ENCODE data around the gene SIK3.

The SIK3 gene

DNA sequence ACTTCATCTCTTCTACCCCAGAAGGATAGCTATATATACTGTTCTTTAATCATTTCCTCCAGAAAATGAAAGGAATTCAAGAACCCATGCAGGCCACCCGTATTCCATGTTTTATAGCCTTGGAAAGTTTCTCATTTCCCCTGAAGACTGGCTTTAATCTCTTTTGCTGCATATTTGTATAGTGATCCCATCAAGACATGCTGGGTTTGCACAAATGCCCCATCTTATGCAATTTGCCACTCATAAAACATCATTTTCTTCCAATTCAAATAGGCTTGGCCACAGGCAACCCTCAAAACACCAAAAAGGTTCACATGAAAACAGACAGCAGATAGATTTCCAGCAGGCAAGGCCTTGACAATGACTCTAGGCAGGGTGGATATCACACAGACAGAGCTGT, 232.5 kb downstream of the SIK3 start:
- H3K4me3 ChIP-seq (ENCODE audit: low read depth, low read length) = no peak overlapping the region
- TF ChIP-seq POLR2A (IDR thresholded peaks at IDR 0.05; ENCODE audit: extremely low read depth, insufficient read length) = no peak
- TF ChIP-seq, protein P1, sequence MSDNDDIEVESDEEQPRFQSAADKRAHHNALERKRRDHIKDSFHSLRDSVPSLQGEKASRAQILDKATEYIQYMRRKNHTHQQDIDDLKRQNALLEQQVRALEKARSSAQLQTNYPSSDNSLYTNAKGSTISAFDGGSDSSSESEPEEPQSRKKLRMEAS (IDR thresholded peaks at IDR 0.05; ENCODE audit: low read depth, low read length) = no peak
- TF ChIP-seq, protein P2, sequence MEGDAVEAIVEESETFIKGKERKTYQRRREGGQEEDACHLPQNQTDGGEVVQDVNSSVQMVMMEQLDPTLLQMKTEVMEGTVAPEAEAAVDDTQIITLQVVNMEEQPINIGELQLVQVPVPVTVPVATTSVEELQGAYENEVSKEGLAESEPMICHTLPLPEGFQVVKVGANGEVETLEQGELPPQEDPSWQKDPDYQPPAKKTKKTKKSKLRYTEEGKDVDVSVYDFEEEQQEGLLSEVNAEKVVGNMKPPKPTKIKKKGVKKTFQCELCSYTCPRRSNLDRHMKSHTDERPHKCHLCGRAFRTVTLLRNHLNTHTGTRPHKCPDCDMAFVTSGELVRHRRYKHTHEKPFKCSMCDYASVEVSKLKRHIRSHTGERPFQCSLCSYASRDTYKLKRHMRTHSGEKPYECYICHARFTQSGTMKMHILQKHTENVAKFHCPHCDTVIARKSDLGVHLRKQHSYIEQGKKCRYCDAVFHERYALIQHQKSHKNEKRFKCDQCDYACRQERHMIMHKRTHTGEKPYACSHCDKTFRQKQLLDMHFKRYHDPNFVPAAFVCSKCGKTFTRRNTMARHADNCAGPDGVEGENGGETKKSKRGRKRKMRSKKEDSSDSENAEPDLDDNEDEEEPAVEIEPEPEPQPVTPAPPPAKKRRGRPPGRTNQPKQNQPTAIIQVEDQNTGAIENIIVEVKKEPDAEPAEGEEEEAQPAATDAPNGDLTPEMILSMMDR (IDR thresholded peaks at IDR 0.05; ENCODE audit: low read depth, low read length) = no peak
- TF ChIP-seq MYC (IDR thresholded peaks at IDR 0.05; ENCODE audit: low read depth, low read length) = no peak
- DNase-seq (ENCODE audit: low read depth) = no peak

DNA sequence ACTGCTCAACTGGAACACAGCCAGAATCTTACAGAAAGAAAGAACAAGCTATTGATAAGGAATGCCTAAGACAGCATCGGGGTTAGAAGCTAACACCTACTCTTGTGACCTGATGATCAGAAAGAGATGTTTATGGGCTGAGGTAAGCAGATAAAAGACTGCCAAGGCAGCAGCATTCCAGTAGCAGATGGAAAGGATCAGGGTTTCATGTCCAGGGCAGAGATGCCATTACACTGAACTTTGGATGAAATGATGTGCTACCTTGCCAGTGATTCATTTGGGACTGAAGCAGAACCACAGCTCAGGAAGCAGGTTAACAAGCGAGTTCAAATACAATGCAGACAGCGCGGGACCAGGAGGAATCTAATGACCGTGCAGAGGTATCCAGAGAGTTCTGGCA, 233.7 kb downstream of the SIK3 start:
- H3K4me3 ChIP-seq (ENCODE audit: low read depth, low read length) = no peak overlapping the region
- DNase-seq (ENCODE audit: low read depth) = no peak
- TF ChIP-seq, protein P2 (IDR thresholded peaks at IDR 0.05; ENCODE audit: low read depth, low read length) = no peak
- TF ChIP-seq, protein P1 (IDR thresholded peaks at IDR 0.05; ENCODE audit: low read depth, low read length) = no peak
- TF ChIP-seq MYC (IDR thresholded peaks at IDR 0.05; ENCODE audit: low read depth, low read length) = no peak
- no peak for TF ChIP-seq POLR2A (IDR thresholded peaks at IDR 0.05; ENCODE audit: extremely low read depth, insufficient read length)

DNA sequence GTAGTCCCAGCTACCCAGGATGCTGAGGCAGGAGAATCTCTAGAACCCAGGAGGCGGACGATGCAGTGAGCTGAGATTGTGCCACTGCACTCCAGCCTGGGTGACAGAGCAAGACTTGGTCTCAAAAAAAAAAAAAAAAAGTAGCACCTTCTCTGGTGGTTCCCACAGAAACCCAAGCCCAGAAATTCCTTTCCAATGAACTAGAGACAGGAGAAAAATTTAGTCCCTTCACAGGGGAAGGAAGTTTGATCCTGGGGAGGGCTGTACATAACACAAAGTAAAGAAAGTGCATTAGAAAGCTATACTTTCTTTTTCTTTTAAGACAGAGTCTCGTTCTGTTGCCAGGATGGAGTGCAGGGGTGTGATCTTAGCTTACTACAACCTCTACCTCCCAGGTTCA, 235.3 kb downstream of the SIK3 start:
- TF ChIP-seq, protein P1 (IDR thresholded peaks at IDR 0.05; ENCODE audit: low read depth, low read length) = no peak
- TF ChIP-seq MYC (IDR thresholded peaks at IDR 0.05; ENCODE audit: low read depth, low read length) (no peak), POLR2A (IDR thresholded peaks at IDR 0.05; ENCODE audit: extremely low read depth, insufficient read length) (no peak)
- TF ChIP-seq, protein P2 (IDR thresholded peaks at IDR 0.05; ENCODE audit: low read depth, low read length) = no peak
- H3K4me3 ChIP-seq (ENCODE audit: low read depth, low read length) = no peak overlapping the region
- no peak for DNase-seq (ENCODE audit: low read depth)

DNA sequence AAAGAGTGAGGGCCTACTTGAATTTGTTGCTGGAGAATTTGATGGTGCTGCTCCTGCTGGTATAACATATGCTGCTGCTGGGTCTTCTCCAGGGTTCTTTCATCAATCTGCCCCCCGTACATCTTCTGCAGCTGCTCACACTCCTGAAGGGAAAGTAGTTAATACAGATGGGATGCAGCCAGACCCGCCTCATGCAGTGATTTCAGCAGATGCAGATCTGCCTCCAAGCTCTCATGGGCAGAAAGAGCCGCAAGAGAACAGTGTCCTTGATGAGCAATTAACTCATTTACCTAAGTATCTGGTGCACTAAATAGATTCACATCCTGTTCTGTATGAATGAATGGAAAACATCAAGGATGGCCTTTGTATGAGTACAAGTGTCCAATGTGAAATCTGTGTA, 236.0 kb downstream of the SIK3 start:
- H3K4me3 ChIP-seq (ENCODE audit: low read depth, low read length) = no peak overlapping the region
- DNase-seq (ENCODE audit: low read depth) = no peak
- TF ChIP-seq POLR2A (IDR thresholded peaks at IDR 0.05; ENCODE audit: extremely low read depth, insufficient read length) (no peak), MYC (IDR thresholded peaks at IDR 0.05; ENCODE audit: low read depth, low read length) (no peak)
- TF ChIP-seq, protein P2 (IDR thresholded peaks at IDR 0.05; ENCODE audit: low read depth, low read length) = no peak
- TF ChIP-seq, protein P1 (IDR thresholded peaks at IDR 0.05; ENCODE audit: low read depth, low read length) = no peak

DNA sequence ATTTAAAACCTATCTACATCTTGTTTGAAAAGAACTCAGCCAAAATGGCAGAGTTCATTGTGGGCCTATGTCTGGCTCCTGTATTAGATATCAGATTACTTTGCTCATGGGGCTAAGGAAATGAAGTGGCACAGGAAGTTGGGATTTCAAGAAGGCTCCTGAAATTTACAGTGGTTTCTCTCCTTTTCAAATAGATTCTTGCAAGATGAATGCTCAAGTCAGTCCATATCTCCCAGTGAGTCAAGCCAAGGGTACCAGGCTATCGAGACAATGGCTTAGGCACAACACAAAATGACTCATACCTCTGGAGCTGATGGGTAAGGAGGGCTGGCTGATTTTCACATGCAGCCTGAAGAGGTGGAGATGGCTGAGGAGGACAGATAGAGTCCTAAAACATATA, 236.7 kb downstream of the SIK3 start:
- no peak overlapping the region for H3K4me3 ChIP-seq (ENCODE audit: low read depth, low read length)
- TF ChIP-seq MYC (IDR thresholded peaks at IDR 0.05; ENCODE audit: low read depth, low read length) = no peak
- TF ChIP-seq POLR2A (IDR thresholded peaks at IDR 0.05; ENCODE audit: extremely low read depth, insufficient read length) = no peak
- TF ChIP-seq, protein P2 (IDR thresholded peaks at IDR 0.05; ENCODE audit: low read depth, low read length) = no peak
- TF ChIP-seq, protein P1 (IDR thresholded peaks at IDR 0.05; ENCODE audit: low read depth, low read length) = no peak
- no peak for DNase-seq (ENCODE audit: low read depth)

DNA sequence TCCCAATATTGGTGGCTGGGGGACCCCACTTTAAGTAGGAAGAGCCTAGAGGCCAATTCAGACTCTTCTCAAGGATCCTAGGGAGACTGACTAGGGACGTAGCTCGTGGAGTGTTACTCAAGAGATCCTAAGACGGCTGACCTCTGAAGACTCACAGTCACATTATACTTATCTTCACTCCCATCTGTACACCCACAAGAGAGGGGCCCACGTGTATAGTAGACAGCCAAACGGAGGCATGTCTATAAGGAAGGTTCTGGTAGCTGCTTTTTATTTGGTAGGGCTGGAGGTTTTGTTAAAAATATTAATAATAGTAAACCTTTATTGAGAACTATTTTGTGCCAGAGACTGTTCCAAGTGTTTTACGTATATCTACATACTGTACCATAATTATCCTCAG, 237.9 kb downstream of the SIK3 start:
- H3K4me3 ChIP-seq (ENCODE audit: low read depth, low read length) = no peak overlapping the region
- DNase-seq (ENCODE audit: low read depth) = no peak
- TF ChIP-seq, protein P1 (IDR thresholded peaks at IDR 0.05; ENCODE audit: low read depth, low read length) = no peak
- TF ChIP-seq MYC (IDR thresholded peaks at IDR 0.05; ENCODE audit: low read depth, low read length) = no peak
- no peak for TF ChIP-seq POLR2A (IDR thresholded peaks at IDR 0.05; ENCODE audit: extremely low read depth, insufficient read length)
